Activated CD4-positive, alpha-beta T cell treated with anti-CD3 and anti-CD28 coated beads, Interleukin-2, amount 50 U/mL, for 48 hours (primary cell): ENCODE data around the gene MMP2.

Experiments used
- DNase-seq, 2 experiments: peaks; one replicate each; pipeline ENCODE4 v3.0.0-alpha.2; 2020

The MMP2 gene

GRCh38 chr16:55478827-55479429 is at the start of gene MMP2:
TSS of gene MMP2 (plus strand) at chr16:55479198. CDS start at chr16:55479480, 282 bp downstream.
- DNase-seq: no peak

- no peak for DNase-seq
These were observed 46.0 kb upstream of the MMP2 start for GRCh38 chr16:55433030-55433429.

GRCh38 chr16:55433535-55433934 is 45.5 kb upstream of the MMP2 start:
- DNase-seq: no peak

GRCh38 chr16:55434000-55434399 is 45.0 kb upstream of the MMP2 start:
- DNase-seq: no peak

- no peak for DNase-seq
These were observed 43.6 kb upstream of the MMP2 start for GRCh38 chr16:55435387-55435786.

- DNase-seq: no peak
These were observed 42.4 kb upstream of the MMP2 start for GRCh38 chr16:55436587-55436986.

GRCh38 chr16:55437625-55438024 is 41.4 kb upstream of the MMP2 start:
- no peak for DNase-seq

- DNase-seq: no peak
These were observed 40.7 kb upstream of the MMP2 start for GRCh38 chr16:55438281-55438680.

- DNase-seq: no peak
These were observed 39.8 kb upstream of the MMP2 start for GRCh38 chr16:55439101-55439690.

GRCh38 chr16:55443434-55444346 is 35.3 kb upstream of the MMP2 start:
- no peak for DNase-seq

- DNase-seq: no peak
These were observed 34.1 kb upstream of the MMP2 start for GRCh38 chr16:55444754-55445485.

GRCh38 chr16:55447231-55447630 is 31.8 kb upstream of the MMP2 start:
- DNase-seq: no peak

- no peak for DNase-seq
These were observed 26.0 kb upstream of the MMP2 start for GRCh38 chr16:55452996-55453395.

GRCh38 chr16:55453909-55454308 is 25.1 kb upstream of the MMP2 start:
- DNase-seq: no peak

- no peak for DNase-seq
These were observed 24.1 kb upstream of the MMP2 start for GRCh38 chr16:55454861-55455260.

GRCh38 chr16:55462241-55462640 is 16.8 kb upstream of the MMP2 start:
- DNase-seq: no peak

- DNase-seq: no peak
These were observed 14.6 kb upstream of the MMP2 start for GRCh38 chr16:55464375-55464774.

- peak; percentile 88 to 90 for DNase-seq
These were observed 13.7 kb upstream of the MMP2 start for GRCh38 chr16:55465077-55465896.

- DNase-seq: no peak
These were observed 12.8 kb upstream of the MMP2 start for GRCh38 chr16:55466209-55466608.

- no peak for DNase-seq
These were observed 11.1 kb upstream of the MMP2 start for GRCh38 chr16:55467898-55468297.

GRCh38 chr16:55468352-55468990 is 10.5 kb upstream of the MMP2 start:
- DNase-seq: no peak
